Raji (cell line): ENCODE data around the gene DNASE1L1.
A peak's percentile ranks its signal among the peaks of the same experiment; 100 is the strongest.

ENCODE experiments used
- POLR2A ChIP-seq: IDR thresholded peaks from 2 replicates; pipeline ENCODE4 v1.6.1; 2011; ENCODE audit warnings: low read depth, low read length, control low read depth; ENCODE audit not compliant: insufficient read depth

The DNASE1L1 gene

DNA sequence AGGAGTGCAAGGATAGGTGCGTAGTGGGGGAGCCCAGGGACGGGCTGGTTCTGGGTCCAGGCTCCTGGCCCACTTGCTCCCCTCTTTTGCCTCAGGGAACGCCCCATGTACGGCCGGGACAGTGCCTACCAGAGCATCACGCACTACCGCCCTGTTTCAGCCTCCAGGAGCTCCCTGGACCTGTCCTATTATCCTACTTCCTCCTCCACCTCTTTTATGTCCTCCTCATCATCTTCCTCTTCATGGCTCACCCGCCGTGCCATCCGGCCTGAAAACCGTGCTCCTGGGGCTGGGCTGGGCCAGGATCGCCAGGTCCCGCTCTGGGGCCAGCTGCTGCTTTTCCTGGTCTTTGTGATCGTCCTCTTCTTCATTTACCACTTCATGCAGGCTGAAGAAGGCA, 28.3 kb downstream of the DNASE1L1 start:
- TF ChIP-seq POLR2A: no peak

DNA sequence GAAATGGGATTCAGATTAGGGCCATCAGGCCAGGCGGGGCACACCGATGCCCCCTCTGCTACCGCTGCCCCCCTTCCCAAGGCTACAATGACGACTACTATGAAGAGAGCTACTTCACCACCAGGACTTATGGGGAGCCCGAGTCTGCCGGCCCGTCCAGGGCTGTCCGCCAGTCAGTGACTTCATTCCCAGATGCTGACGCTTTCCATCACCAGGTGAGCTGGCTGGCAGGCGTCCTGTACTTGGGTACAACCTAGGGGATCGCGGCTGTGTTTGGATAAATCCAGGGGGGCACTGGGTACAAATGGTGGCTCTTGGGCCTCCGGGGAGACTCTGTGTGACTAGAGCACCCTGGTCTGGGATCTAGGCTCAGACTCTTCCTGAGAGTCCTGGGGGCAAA, 28.9 kb downstream of the DNASE1L1 start:
- no peak for TF ChIP-seq POLR2A

DNA sequence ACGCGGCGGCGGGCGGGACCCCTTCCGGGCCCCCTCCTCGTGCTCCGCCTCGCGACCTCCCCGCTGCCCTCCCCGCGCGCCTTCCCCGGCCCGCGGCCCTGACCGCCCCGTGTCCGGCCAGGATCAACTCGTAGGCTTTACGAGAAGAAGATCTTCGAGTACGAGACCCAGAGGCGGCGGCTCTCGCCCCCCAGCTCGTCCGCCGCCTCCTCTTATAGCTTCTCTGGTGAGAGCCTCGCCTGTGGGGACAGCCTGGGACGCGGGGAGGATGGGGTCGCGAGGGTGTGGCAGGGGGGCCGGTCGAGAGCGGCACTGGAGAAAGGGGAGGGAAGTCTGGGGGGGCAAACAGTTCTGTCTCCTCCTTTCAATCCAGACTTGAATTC, 29.5 kb downstream of the DNASE1L1 start:
- TF ChIP-seq POLR2A: no peak

DNA sequence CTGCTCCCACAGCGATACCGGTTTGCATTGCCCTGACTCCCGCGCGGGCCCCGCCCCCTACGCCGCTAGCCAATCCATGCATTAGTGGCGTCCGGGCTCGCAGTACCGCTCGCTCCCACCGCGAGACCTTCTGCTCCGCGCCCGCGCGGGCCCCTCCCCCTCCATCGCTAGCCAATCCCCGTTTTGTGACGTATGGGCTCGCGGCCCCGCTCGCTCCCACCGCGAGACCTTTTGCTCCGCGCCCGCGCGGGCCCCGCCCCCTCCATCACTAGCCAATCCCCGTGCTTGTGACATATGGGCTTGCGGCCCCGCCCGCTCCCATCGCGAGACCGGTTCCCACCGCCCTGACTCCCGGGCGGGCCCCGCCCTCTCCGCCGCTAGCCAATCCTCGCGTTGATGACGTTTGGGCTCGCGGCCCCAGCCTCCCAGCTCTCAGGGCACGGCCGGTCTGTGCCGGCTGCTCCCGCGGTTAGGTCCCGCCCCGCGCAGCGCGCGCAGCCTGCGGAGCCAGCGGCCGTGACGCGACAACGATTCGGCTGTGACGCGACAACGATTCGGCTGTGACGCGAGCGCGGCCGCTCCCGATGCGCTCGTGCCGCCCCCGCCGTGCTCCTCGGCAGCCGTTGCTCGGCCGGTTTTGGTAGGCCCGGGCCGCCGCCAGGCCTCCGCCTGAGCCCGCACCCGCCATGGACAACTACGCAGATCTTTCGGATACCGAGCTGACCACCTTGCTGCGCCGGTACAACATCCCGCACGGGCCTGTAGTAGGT, 30.1 kb downstream of the DNASE1L1 start, which contains the start of gene EMD:
Gene EMD, plus strand, starts transcription at position 497 of the 770 bp plus-strand sequence. Its CDS starts 190 bp downstream, at position 687.
- TF ChIP-seq POLR2A: peak; percentile 71

DNA sequence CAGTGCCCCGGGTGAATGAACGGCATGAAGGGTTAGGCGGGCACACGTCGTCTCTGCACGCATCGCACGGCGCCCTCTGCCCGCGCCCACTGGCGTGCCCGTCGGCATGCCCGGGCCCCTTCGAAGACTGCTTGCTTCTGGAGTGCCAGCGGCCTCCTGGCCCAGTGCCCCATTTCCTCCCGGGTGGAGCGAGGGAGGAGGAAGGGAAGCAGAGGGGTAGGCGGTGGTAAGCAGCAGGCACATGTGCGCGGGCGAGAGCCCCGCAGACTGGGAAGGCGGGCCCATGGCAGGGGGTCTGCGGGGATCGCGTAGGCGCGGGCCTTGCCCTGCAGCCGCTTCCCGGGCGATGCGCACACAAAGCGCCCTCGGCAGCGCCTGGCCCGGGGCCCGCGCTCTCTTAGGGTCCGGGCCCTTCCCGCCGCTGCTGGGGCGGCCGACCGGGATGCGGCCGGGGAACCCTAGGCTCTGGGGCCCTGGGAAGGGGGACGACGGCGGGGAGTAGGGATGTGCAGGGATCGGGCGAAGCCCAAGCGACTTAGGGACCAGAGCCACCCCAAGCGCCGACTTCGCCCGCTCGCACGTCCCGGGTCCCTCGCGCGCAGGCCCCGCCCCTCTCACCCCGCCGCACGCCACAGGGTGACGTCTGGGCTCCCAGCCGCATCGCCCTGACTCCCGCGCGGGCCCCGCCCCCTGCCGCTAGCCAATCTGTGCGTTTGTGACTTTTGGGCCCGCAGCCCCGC, 30.8 kb downstream of the DNASE1L1 start:
- TF ChIP-seq POLR2A: peak; percentile 65

DNA sequence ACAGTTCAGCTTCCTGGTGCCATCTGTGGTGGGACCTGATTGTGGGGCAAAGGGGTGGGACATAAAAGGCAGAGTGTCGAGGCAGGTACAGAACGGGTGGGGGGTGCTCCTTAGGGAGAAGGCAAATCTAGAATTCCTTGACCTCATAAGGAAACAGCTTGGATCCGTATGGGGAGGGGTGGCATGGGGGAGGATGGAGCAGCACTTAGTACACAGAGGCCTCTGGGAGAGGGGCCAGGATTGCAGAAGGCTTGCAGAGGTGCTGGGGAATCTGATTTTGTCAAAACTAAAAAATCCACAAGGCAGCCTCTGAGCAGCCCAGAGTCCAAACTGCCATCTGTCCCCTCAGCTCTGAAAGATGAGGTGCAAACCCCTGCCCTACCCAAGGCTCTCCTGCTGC, 32.3 kb downstream of the DNASE1L1 start:
- no peak for TF ChIP-seq POLR2A

DNA sequence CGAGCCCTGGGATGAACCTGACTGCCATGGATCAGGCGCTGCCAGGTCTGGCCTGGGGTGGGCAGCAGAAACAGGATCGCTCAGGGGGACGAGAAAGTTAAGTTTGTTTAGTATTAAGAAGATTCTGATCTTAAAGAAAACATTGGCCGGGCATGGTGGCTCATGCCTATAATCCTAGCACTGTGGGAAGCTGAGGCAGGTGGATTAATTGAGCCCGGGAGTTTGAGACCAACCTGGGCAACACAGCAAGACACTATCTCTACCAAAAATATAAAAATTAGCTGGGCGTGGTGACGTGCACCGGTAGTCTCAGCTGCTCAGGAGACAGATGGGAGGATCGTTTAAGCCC, 33.9 kb downstream of the DNASE1L1 start:
- no peak for TF ChIP-seq POLR2A

DNA sequence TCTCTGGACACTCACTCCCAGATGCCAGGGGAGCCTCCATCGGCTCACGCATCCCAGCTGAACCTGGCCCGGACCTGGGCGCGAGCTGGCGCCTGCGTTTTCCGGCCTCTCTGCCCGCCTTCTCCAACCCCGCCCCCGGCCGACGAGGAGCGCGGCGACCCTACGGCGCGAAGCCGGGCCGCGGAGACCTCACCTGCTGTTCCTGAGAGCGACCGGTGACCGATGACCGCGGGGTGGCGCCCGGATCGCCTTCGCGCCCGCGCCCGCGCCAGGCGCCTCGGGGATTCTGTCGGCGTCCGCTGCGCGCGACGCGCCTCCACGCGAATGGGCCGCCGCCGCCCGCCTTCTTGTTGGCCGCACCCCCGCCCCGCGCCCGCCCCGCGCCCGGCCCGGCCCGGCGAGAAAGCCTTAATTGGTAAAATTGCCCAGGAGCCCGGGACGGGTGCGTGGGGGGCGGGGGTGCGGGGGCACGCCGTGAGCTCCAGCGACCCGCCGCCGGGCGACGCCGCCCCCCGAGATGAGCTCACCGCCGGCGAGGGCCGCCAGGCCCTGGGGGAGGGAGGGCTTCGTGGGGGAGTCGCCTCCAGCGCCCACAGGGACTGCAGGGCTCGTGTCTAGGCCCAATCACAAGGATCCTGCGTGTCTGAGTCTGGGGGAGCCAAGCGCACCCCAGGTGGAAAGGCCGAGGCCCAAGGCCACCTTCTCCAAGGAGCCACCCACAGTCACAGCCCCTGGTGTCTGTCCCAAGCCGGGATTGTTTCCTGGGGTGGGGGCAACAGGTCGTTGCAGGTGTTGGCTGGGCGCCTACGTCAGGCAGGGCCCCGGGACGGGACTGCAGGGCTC, 34.5 kb downstream of the DNASE1L1 start, which contains the start of gene FLNA:
Gene FLNA, minus strand, starts transcription at position 322 of the 843 bp plus-strand sequence. CDS start 3,389 bp downstream, outside the sequence.
- TF ChIP-seq POLR2A: no peak

DNA sequence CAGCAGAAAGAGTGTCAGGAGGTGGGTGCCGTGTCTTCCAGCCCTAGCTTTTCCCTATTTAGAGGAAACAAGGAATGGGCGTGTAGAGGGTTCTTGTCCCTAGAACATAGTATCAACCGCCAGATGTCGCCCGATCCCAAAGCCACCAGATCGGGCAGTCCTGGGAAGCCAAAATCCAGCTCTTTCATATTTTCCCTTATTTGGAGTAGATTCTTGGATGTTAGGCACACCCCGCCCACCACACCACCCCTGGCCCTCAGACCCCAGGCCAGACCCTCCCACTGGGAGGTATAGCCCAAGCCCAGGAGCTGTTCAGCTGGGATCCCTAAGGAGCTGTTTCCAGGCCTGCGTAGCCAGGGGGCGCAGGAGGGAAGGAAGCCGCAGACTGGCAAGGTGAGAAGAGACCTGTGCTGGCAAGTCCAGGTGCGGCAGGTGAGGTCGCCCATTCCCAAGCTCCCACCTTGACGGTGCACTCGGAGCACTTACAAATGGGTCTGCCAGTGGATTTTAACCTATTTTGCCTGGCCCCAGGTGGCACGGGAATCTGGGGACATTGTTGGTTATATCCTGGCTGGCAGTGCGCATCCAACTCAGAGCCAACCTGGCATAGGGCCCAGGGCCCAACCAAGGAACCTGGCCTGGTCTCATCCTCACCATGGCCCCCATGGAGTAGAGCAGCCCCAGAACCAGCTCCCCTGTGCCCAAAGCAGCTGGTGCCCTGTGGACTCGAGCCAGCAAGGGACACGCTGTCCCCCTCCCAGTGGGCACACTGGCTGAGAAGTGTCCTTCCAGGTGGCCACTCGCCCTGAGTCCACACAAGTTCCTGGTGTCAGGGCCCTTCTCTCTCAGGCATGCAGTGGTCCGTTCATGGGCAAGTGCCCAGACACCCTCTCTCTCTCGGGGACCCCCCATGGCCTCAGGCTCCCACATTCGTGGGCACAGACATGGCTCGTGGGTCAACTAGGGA, 35.4 kb downstream of the DNASE1L1 start:
- TF ChIP-seq POLR2A: no peak

DNA sequence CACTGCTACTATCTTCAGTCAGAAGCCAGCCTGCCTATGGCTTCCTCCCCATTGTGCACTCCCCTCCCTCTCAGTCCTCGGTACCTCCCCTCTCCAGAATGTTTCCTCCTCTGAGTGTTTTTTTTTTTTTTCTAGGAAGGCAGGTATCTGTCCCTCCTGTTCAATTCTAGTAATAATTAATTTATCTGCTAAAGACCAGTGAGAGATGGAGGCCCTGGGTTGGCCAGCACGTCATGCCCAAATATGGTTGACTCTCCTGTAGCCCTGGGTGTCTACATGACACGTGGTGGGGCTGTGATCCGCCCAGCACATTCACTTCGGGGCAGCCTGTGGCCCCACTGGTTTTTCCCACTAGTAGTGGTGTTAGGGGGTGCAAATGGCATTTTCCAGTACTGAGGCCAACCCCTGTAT, 36.4 kb downstream of the DNASE1L1 start:
- TF ChIP-seq POLR2A: no peak

DNA sequence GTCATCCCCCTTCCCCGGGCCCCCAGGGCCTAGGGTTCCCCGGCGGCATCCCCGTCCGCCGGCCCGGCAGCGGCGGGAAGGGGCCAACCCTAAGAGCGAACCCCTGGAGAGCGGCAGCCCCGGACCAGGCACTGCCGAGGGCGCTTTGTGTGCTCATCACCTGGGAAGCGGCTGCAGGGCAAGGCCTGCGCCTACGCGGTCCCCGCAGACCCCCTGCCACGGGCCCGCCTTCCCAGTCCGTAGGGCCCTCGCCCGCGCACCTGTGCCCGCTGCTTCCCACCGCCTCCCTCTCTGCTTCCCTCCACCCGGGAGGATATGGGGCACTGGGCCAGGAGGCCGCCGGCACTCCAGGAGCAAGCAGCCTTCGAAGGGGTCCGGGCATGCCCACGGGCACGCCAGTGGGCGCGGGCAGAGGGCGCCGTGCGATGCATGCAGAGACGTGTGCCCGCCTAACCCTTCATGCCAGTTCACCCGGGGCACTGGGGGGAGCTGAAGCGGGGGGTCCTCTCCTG, 37.2 kb downstream of the DNASE1L1 start:
- TF ChIP-seq POLR2A: no peak

DNA sequence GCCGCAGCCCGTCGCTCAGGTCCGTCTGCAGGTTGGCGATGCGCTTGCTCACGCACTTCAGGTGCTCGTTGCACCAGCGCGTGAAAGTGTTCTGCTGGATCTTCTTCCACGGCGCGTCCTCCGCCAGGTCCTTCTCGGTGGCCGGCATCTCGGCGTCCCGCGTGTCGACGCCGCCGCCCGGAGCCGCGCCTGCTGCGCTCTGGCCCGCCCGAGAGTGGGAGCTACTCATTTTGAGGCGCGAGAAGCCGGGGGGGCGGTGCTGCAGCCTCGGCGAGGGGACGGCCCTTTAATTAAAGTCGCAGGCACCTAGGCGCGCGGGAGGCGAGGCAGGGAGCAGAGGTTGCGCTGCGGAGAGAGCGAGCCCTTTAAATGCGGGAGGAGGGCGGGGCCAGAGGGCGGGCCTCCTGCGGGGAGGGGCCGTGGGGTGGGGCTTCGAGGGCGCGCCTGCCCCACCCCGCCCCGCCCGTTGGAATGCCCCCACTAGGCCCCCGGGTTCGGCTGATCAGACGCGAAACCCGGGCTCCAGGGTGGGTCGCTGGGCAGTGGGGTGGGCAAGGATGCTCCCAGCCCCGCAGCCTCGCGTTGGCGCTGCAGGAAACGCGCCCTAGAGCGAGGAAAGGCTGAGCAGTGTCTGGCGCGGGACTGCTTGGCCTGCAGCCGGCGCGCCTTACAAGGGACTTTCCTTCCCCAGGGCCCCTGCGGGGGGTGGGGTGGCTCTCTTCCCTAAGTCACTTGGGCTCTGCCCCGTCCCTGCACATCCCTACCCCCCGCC, 37.9 kb downstream of the DNASE1L1 start:
- peak; percentile 98 for TF ChIP-seq POLR2A

DNA sequence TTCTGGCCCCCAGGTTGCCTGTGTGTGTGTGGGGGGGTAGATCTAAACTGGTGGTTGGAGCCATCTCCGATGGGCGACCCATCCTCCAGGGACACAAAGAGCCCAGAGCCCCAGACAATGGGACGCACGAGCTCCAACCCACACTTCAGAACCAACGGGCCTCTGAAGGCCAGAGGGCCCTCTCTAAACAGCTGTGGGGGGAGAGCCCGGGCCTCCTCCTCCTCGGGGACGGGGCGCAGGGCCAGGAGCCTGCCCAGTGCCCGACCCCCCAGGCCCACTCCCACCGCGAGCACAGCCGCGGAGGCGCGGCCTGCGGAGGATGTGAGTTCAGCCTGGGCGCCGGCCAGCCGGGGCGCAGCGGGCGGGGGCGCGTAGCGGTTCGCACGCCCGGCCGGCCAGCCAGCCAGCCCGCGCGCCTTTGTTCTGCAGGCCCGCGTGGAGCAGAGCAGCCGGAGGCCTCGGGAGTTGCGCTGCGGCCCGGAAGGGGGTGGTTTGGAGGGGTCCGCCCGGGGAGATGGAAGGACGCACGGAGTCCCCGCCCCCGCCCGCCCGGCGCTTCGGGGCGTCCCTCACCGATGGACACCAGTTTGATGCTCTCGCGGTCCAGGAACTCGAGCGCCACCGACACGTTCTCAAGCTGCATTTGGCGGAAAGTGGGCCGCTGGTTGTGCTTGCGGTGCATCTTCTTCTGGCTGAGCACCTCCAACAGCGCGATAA, 38.6 kb downstream of the DNASE1L1 start:
- no peak for TF ChIP-seq POLR2A
